NCI-H146 treated with DMSO at 0.1 percent for 48 hours (cell line): Measurements from ENCODE around the gene BMERB1.
"Not testable (repeated sequence)": the region's sequence is repeated elsewhere in the genome, so short reads cannot be mapped to it uniquely, and the experiment has no call there.

Experiments used
- DNase-seq: peaks from one replicate; lab custom pipeline; 2025; ENCODE audit not compliant: unreplicated experiment; lab: John Stamatoyannopoulos, UW

BMERB1 gene

GRCh38 chr16:15519790-15520189, 85.4 kb downstream of the BMERB1 start:
- DNase-seq, result no peak

DNA sequence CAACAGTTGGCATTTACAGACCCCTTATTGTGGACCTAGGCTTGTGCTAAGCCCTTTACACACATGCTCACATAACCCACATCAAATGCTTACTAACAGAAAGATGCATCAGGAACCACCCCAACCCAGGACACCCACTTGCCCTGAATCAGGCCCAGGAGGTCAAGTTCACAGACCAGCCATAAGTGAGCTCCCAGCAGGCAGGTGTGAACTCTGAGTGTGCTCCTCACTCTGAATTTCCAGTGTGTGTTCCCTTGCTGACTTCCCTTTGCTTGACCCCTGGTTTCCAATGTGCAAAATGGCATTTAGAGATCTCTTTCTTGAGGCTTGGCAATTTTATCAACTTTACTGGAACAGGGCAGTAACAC, 87.0 kb downstream of the BMERB1 start:
- no peak for DNase-seq

- no peak for DNase-seq
Observed at GRCh38 chr16:15521758-15522509, 87.5 kb downstream of the BMERB1 start.

DNA sequence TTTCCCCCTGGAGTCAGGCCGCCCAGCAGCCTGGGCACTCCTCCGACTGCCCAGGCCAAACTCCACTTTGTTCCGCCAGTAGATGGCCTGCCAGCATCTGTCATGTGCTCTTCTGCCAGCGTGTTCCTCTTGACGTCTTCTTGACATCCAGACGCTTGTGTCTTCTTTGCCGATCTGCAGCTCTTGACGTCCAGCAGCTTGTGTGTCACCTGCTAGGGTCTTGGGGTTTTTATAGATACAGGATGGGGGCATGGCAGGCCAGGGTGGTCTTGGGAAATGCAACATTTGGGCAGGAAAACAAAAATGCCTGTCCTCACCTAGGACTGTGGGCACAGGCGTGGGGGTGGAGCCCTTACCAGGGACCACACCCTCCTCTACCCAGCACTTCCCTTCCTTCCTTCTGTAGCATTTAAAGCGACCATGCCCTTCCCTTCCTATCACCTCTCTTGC, 88.7 kb downstream of the BMERB1 start:
- no peak for DNase-seq

- DNase-seq, result no peak
Observed at GRCh38 chr16:15523939-15524338, 89.6 kb downstream of the BMERB1 start.

GRCh38 chr16:15524966-15525365, 90.6 kb downstream of the BMERB1 start:
- no peak for DNase-seq

- DNase-seq, result no peak
Observed at GRCh38 chr16:15526097-15526496, 91.7 kb downstream of the BMERB1 start.

GRCh38 chr16:15526731-15527130, 92.3 kb downstream of the BMERB1 start:
- DNase-seq, result no peak

DNA sequence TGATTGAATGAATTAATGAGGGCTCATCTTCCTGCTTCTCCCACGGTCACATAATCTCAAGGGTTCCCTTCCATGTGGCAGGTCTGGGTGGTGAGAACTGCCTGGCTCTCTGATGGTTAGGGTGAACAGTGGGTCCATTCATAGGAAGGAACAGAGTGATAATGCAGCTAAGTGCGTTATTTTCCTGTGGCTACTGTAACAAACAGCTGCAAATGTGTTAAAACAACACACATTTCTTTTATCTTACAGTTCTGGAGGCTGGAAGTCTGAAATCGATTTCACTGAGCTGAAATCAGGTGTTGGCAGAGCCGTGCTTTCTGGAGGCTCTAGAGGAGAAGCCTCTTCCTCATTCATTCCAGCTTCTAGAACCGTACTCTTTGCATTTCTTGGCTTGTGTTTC, 95.3 kb downstream of the BMERB1 start:
- no peak for DNase-seq

DNA sequence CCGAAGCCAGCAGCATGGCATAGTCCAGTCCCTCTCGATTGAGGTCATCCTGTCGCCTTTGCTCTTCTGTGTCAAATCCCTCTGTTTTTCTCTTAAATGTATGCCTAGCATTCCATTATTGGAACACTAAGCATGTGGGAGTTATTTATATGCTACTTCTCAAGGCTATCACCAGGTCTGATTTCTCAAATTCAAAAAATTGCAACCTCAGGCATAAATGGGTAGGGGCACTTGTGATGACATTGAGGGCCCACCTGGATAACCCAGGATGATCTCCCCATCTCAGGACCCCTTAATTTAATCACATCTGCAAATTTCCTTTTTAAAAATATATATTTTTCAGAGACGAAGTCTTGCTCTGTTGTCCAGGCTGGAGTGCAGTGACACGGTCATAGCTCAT, 95.7 kb downstream of the BMERB1 start:
- no peak for DNase-seq

DNA sequence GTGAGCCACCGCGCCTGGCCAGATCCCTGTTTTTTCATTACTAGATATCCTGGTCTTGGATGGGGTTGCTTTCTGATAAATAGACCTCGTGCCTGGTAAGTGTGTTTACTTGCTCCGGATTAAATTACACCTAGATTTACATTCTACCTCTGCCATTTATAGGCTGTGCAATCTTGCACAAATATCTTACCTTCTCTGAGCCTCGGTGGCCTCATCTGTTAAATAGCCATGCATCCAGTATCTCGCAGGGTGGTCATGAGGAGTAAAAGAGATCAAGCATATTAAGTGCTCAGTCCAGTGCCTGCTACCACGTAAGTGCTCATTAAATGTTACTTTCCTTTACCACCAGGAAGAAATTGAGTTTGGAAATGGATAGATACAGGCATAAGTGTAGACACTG, 98.4 kb downstream of the BMERB1 start:
- no peak for DNase-seq

GRCh38 chr16:15533386-15533785, 99.0 kb downstream of the BMERB1 start:
- DNase-seq, result no peak

- DNase-seq, result no peak
Observed at GRCh38 chr16:15535772-15536171, 101.4 kb downstream of the BMERB1 start.

GRCh38 chr16:15536843-15537242, 102.5 kb downstream of the BMERB1 start:
- DNase-seq, result peak; percentile 48

DNA sequence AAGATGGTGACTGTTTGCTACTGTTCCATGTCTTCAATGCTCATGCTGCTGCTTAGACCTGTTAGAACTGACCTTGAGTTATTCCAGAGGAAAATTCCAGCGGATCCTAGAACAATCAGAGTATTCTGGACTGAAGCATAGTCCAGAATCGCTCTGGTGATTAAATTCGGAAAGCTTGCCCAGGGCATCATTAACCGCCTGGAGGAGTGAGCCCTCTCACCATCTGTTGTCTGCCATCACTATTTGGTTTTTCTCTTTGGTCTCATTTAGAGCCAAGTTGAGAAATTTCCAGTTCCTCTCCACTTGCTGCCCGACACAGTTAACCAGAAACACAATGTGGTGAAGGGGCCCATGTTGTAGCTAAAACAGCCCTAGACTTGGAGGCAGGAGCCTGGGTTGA, 104.1 kb downstream of the BMERB1 start:
- no peak for DNase-seq

DNA sequence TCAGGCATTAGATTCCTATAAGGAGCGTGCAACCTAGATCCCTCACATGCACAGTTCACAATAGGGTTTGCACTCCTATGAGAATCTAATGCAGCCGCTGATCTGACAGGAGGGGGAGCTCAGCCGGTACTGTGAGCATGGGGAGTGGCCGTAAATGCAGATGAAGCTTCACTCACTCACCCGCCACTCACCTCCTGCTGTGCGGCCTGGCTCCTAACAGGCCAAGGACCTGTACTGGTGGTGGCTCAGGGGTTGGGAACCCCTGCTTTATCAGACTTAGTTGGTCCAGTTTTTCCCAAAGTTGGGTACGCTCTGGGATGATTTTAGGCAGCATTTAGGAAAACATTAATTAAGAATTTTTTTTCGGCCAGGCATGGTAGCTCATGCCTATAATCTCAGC, 104.8 kb downstream of the BMERB1 start:
- DNase-seq, result peak; percentile 16

DNA sequence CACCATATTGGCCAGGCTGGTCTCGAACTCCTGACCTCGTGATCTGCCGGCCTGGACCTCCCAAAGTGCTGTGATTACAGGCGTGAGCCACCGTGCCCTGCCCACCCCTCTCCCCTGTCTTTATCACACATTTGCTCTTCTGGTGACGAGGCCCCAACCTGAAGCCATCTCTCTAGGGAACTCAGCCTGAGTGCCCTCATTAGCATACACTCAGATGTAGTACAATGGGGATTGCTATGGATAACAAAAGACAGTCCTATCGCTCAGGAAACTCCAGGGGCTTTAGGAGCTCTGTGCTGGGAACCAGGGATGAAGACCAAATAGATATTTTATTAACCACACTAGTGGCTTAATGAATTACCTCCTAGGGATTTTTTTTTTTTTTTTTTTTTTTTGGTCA, 107.9 kb downstream of the BMERB1 start:
- no peak for DNase-seq

DNA sequence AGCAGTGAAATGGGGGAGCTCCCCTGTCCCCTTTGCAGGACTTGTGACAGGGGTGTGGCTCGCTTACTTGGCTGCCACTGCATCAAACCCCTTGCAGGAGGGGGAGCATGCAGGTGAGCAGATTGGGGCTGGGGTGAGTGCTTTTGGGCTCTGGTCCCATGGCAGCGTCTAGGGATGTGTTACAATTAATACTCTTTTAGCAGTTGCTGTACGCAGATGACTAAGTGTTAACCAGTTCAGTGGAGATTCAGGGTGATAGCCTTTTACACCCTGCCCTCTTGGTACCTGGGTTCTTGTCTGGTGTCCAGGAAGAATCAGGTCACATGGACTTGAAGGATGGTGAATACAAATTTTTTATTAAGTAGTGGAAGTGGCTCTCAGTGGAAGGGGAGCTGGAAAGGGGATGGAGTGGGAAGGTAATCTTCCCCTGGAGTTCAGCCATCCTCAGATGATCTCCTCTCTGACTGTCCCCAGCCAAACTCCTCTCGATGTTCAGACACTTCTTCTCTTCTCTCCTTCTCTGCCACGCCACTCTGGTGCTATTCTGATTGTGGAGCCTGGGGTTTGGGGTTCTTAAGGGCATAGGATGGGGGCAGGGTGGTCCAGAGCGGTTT, 108.5 kb downstream of the BMERB1 start:
- no peak for DNase-seq

DNA sequence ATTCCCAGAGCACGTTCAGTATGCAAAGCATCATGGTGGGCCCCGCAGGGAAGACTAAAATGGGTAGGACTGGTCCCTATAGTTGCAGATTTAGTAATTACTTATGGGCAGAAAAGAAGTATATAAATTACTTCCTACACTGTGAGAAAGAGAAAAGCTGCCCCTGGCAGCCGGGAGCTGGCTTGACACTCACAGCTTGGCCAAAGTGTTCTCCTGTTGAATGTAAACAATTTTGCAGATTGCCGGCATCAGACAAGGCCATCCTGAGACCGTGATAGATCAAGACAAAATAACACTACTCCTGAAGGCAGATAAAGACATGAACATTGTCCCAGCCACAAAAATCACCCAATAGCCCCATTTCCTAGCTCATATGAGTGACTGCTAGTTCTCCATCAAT, 110.0 kb downstream of the BMERB1 start:
- no peak for DNase-seq

DNA sequence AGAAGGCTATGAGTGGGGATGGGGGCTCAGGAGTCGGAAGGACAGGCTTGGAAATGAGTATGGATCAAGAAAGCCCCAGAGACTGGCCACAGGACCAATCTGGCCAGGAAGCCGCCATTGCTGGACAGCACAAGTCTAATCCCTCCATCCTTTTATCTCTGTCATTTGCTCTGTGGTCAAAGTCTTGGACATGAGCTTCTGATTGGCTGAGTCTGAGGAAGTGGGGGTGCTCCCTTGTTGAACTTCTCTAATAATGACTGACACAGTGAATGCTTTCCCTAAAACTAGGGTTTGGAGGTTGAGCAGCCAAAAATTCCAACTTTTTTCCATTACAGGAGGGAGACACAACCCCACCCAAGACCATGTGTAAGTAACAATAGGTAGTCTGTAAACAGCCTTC, 111.2 kb downstream of the BMERB1 start:
- no peak for DNase-seq

- not testable (repeated sequence) for DNase-seq
Observed at GRCh38 chr16:15547072-15547767, 112.8 kb downstream of the BMERB1 start.

- DNase-seq, result no peak
Observed at GRCh38 chr16:15547768-15548096, 113.3 kb downstream of the BMERB1 start.
